CD14-positive monocyte (primary cell): ENCODE measurements around the gene GALC. TPM values are rescaled to one million over a fixed set of nuclear protein-coding genes. Genes with fewer than 3 reads are reported as not detected.

ENCODE experiments used
- DNase-seq, 3 donors: peaks; one replicate each; pipeline ENCODE4 v3.0.0-alpha.2; 2011 to 2022
- H2AFZ ChIP-seq: 2 replicates; pipeline ENCODE4 v1.6.0; 2012; ENCODE audit warnings: mild to moderate bottlenecking, low read depth, low read length, inconsistent platforms; ENCODE audit not compliant: insufficient read depth, poor library complexity, severe bottlenecking
- H3K27ac ChIP-seq, 2 donors: 1 replicate in 1 of 2; 2 replicates in 1 of 2; pipeline ENCODE4 v1.5.1; 2012 to 2013; ENCODE audit warnings: low read length in 2 of 2, control low read depth in 1 of 2, inconsistent platforms in 1 of 2, low read depth in 1 of 2, mild to moderate bottlenecking in 1 of 2
- H3K27me3 ChIP-seq, 2 donors: one replicate each; pipeline versions ENCODE4 v1.6.0 to v1.6.1; 2011 to 2013; ENCODE audit warnings: low read length in 2 of 2; ENCODE audit not compliant: control insufficient read depth in 2 of 2, insufficient read depth in 2 of 2
- H3K36me3 ChIP-seq, 2 donors: replicated peaks in 1 of 2; 1 replicate in 1 of 2; 2 replicates in 1 of 2; pipeline versions ENCODE4 v1.5.1 to v1.6.1; 2012 to 2013; ENCODE audit warnings: low read length in 2 of 2, control low read depth in 1 of 2, inconsistent platforms in 1 of 2, mild to moderate bottlenecking in 1 of 2; ENCODE audit not compliant: insufficient read depth in 2 of 2, control insufficient read depth in 1 of 2
- H3K4me1 ChIP-seq, 2 donors: 1 replicate in 1 of 2; 2 replicates in 1 of 2; pipeline versions ENCODE4 v1.5.1 to v1.6.1; 2012 to 2013; ENCODE audit warnings: low read length in 2 of 2, control low read depth in 1 of 2, inconsistent platforms in 1 of 2, mild to moderate bottlenecking in 1 of 2, moderate library complexity in 1 of 2; ENCODE audit not compliant: insufficient read depth in 2 of 2, control insufficient read depth in 1 of 2
- H3K4me2 ChIP-seq: replicated peaks from 2 replicates; pipeline ENCODE3; 2012; ENCODE audit warnings: low read length, moderate library complexity, mild to moderate bottlenecking; ENCODE audit not compliant: poor library complexity, severe bottlenecking; ENCODE audit errors: extremely low read depth
- H3K4me3 ChIP-seq, 3 experiments: fragments of 200-600 bp in 1 of 3; sonication (generic) in 1 of 3; replicated peaks in 1 of 3; 1 replicate in 2 of 3; 2 replicates in 1 of 3; pipeline ENCODE4 v1.5.1; 2011 to 2013; ENCODE audit warnings: low read length in 3 of 3, mild to moderate bottlenecking in 3 of 3, control low read depth in 2 of 3, low read depth in 2 of 3, inconsistent platforms in 1 of 3, moderate library complexity in 1 of 3
- H3K79me2 ChIP-seq: 2 replicates; pipeline ENCODE4 v1.6.0; 2012; ENCODE audit warnings: mild to moderate bottlenecking, control low read depth, inconsistent platforms, low read length, moderate library complexity; ENCODE audit not compliant: insufficient read depth
- H3K9ac ChIP-seq: 2 replicates; pipeline ENCODE4 v1.6.0; 2017; ENCODE audit warnings: low read length, mild to moderate bottlenecking; ENCODE audit not compliant: insufficient read depth, poor library complexity, severe bottlenecking
- H3K9me3 ChIP-seq, 2 donors: replicated peaks in 1 of 2; 1 replicate in 1 of 2; 2 replicates in 1 of 2; pipeline versions ENCODE4 v1.5.1 to v1.6.1; 2012 to 2013; ENCODE audit warnings: low read length in 2 of 2, control low read depth in 1 of 2; ENCODE audit not compliant: control insufficient read depth in 1 of 2, insufficient read depth in 1 of 2
- H4K20me1 ChIP-seq: 2 replicates; pipeline ENCODE4 v1.6.0; 2012; ENCODE audit warnings: mild to moderate bottlenecking, low read length, control low read depth, moderate library complexity; ENCODE audit not compliant: insufficient read depth
- H3K27ac Mint-ChIP-seq, 7 donors: one replicate each; pipeline ENCODE4 v1.8.0; 2020; ENCODE audit warnings: mild to moderate bottlenecking in 7 of 7, mixed read lengths in 7 of 7, moderate library complexity in 6 of 7, inconsistent platforms in 2 of 7
- H3K27me3 Mint-ChIP-seq, 3 donors: one replicate each; pipeline ENCODE4 v1.8.0; 2021 to 2022; ENCODE audit warnings: low read depth in 3 of 3, mild to moderate bottlenecking in 3 of 3, mixed read lengths in 3 of 3, moderate library complexity in 3 of 3, inconsistent platforms in 1 of 3
- H3K36me3 Mint-ChIP-seq, 2 donors: one replicate each; pipeline ENCODE4 v1.8.0; 2020; ENCODE audit warnings: mixed read lengths in 2 of 2, inconsistent platforms in 1 of 2, mild to moderate bottlenecking in 1 of 2
- H3K4me1 Mint-ChIP-seq: one replicate; pipeline ENCODE4 v1.8.0; 2020; ENCODE audit warnings: mild to moderate bottlenecking, mixed read lengths
- H3K4me3 Mint-ChIP-seq, 2 donors: one replicate each; pipeline ENCODE4 v1.8.0; 2020; ENCODE audit warnings: mild to moderate bottlenecking in 2 of 2, mixed read lengths in 2 of 2, moderate library complexity in 1 of 2
- H3K9me3 Mint-ChIP-seq, 7 donors: one replicate each; pipeline ENCODE4 v1.8.0; 2020 to 2022; ENCODE audit warnings: mixed read lengths in 7 of 7, mild to moderate bottlenecking in 6 of 7, moderate library complexity in 6 of 7, inconsistent platforms in 2 of 7
- CTCF ChIP-seq: fragments of 200-600 bp; IDR thresholded peaks from one replicate; pipeline ENCODE4 v1.8.0; 2022; ENCODE audit warnings: antibody characterized with exemption, mild to moderate bottlenecking
- WGBS: methylation state at CpG from one replicate; pipeline ENCODE4 v1.1.5; 2013; ENCODE audit warnings: missing lambda C conversion rate; ENCODE audit not compliant: insufficient coverage; 5-methylcytosine and 5-hydroxymethylcytosine counted together
- intact Hi-C, 2 donors: fragments of 100-400 bp; cut with micrococcal nuclease; formaldehyde crosslinking; loops; one replicate each; pipeline versions ENCODE4 v1.15.0 to v1.15.1; 2023
- polyA plus RNA-seq, 3 donors: library from polyadenylated mRNA; depleted of rRNA in 1 of 3; unstranded in 2 of 3; stranded (reverse) in 1 of 3; fragments of 300-500 nt in 2 of 3; fragments of >200 nt in 1 of 3; fragmentation: Illumina TruSeq in 2 of 3; gene quantifications; 1 replicate in 2 of 3; 2 replicates in 1 of 3; pipeline ENCODE4 v1.2.3, GENCODE V29; 2012 to 2021

GALC gene
- polyA plus RNA-seq, 3 donors: 28.6 to 40.6 (median 33.8) TPM

- Mint-ChIP-seq H3K36me3 (peaks cover 63 to 82% of the 10 kb centered on the region in 2 donors), H3K4me1 (no peaks in the 10 kb centered on the region)
- no peaks in the 10 kb centered on the region for H4K20me1 ChIP-seq
These were observed 17.3 kb downstream of the GALC start for GRCh38 chr14:87975636-87976035.

GRCh38 chr14:87971010-87971409 lies 22.0 kb downstream of the GALC start:
- no peak overlapping the region for H3K4me3 Mint-ChIP-seq
- TF ChIP-seq CTCF: no peak
- peaks cover 69 to 74% of the 10 kb centered on the region in 2 donors for H3K36me3 Mint-ChIP-seq
- WGBS: no CpG with 5 or more reads among the region's 2 CpGs
- intact Hi-C loops: no loop called here
- no peak overlapping the region for H2AFZ ChIP-seq
- H3K9me3 Mint-ChIP-seq: peaks cover 0 to 3% (median 0%) of the 10 kb centered on the region in 7 donors
- no peaks in the 10 kb centered on the region for H3K27me3 Mint-ChIP-seq
- no peak overlapping the region for H3K4me2 ChIP-seq
- no peaks in the 10 kb centered on the region for H3K79me2 ChIP-seq
- no peaks in the 10 kb centered on the region for H4K20me1 ChIP-seq
- H3K36me3 ChIP-seq: peaks cover 60 to 83% of the 10 kb centered on the region in 2 donors
- H3K9ac ChIP-seq: no peak overlapping the region
- H3K9me3 ChIP-seq: no peaks in the 10 kb centered on the region
- no peaks in the 10 kb centered on the region for H3K27me3 ChIP-seq
- H3K4me3 ChIP-seq: no peak overlapping the region
- H3K4me1 ChIP-seq: no peaks in the 10 kb centered on the region
- H3K4me1 Mint-ChIP-seq: no peaks in the 10 kb centered on the region
- no peak for DNase-seq
- H3K27ac ChIP-seq: no peak overlapping the region
- peak overlapping the region in 3 of 7 donors; percentile 9 to 21 (median 13) for H3K27ac Mint-ChIP-seq

More at GRCh38 chr14:87975636-87976035, 17.3 kb downstream of the GALC start:
- no peak overlapping the region for H3K9ac ChIP-seq
- H3K36me3 ChIP-seq: peaks cover 49 to 88% of the 10 kb centered on the region in 2 donors
- no peak overlapping the region for H3K27ac ChIP-seq
- no peak overlapping the region for H3K4me2 ChIP-seq
- H3K4me1 ChIP-seq: no peaks in the 10 kb centered on the region
- H3K79me2 ChIP-seq: no peaks in the 10 kb centered on the region
- no peak overlapping the region for H2AFZ ChIP-seq
- Mint-ChIP-seq H3K9me3 (peaks cover 0 to 3% (median 0%) of the 10 kb centered on the region in 7 donors), H3K27me3 (no peaks in the 10 kb centered on the region), H3K4me3 (no peak overlapping the region), H3K27ac (peak overlapping the region in 1 of 7 donors; percentile 27)
- no peak for DNase-seq
- H3K4me3 ChIP-seq: no peak overlapping the region
- intact Hi-C loops: no loop called here
- H3K9me3 ChIP-seq: no peaks in the 10 kb centered on the region
- H3K27me3 ChIP-seq: no peaks in the 10 kb centered on the region
- no peak for TF ChIP-seq CTCF
